CD4-positive, alpha-beta T cell treated with Interleukin-2 at 100 ng/mL for 4 hours (primary cell): ENCODE results near the gene PI4K2A.
"Not testable (repeated sequence)": the region's sequence is repeated elsewhere in the genome, so short reads cannot be mapped to it uniquely, and the experiment has no call there.

ENCODE experiments used
- DNase-seq: peaks from one replicate; pipeline ENCODE4 v3.0.0-alpha.2; 2020; ENCODE audit warnings: low spot score

The PI4K2A gene

GRCh38 chr10:97675222-97675621, 34.8 kb downstream of the PI4K2A start:
- DNase-seq, result no peak

- DNase-seq, result peak; percentile 55
Observed at GRCh38 chr10:97676770-97677581, 36.5 kb downstream of the PI4K2A start.

GRCh38 chr10:97679594-97679993, 39.1 kb downstream of the PI4K2A start:
- DNase-seq, result no peak

- no peak for DNase-seq
Observed at GRCh38 chr10:97682042-97682441, 41.6 kb downstream of the PI4K2A start.

GRCh38 chr10:97683556-97684367, 43.3 kb downstream of the PI4K2A start:
- no peak for DNase-seq

- DNase-seq, result not testable (repeated sequence)
Observed at GRCh38 chr10:97684368-97684713, 43.9 kb downstream of the PI4K2A start.

- DNase-seq, result no peak
Observed at GRCh38 chr10:97684866-97685394, 44.5 kb downstream of the PI4K2A start.

GRCh38 chr10:97685395-97685958, 45.0 kb downstream of the PI4K2A start:
- no peak for DNase-seq

- DNase-seq, result peak; percentile 20
Observed at GRCh38 chr10:97686301-97686961, 46.0 kb downstream of the PI4K2A start.

- peak; percentile 94 for DNase-seq
Observed at GRCh38 chr10:97686962-97687784, 46.7 kb downstream of the PI4K2A start, which contains the start of gene AVPI1. Gene AVPI1 (minus strand): TSS chr10:97687241. CDS start chr10:97679905, 7,336 bp downstream.

- DNase-seq, result no peak
Observed at GRCh38 chr10:97687785-97688781, 47.6 kb downstream of the PI4K2A start.

- DNase-seq, result no peak
Observed at GRCh38 chr10:97689559-97690020, 49.1 kb downstream of the PI4K2A start.

GRCh38 chr10:97690133-97690532, 49.7 kb downstream of the PI4K2A start:
- DNase-seq, result no peak

GRCh38 chr10:97698072-97698655, 57.7 kb downstream of the PI4K2A start:
- not testable (repeated sequence) for DNase-seq

- DNase-seq, result peak; percentile 68
Observed at GRCh38 chr10:97701438-97702069, 61.1 kb downstream of the PI4K2A start.

- no peak for DNase-seq
Observed at GRCh38 chr10:97703398-97704067, 63.1 kb downstream of the PI4K2A start.

GRCh38 chr10:97704341-97704740, 63.9 kb downstream of the PI4K2A start:
- no peak for DNase-seq

- DNase-seq, result no peak
Observed at GRCh38 chr10:97705006-97705670, 64.7 kb downstream of the PI4K2A start.
